ENCODE measurements around the gene KCNC2.

The KCNC2 gene

GRCh38 chr12:75209812-75210138 is at the start of gene KCNC2:
KCNC2 (minus strand) TSS chr12:75209839.
- TF ChIP-seq CTCF (IDR thresholded peaks at IDR 0.05; ENCODE audit: low read depth, low read length) = no peak
- no peak for DNase-seq (ENCODE audit: extremely low read depth, low read depth)

- no peak for TF ChIP-seq CTCF (IDR thresholded peaks at IDR 0.05; ENCODE audit: low read depth, low read length)
- no peak for DNase-seq (ENCODE audit: extremely low read depth, low read depth)
Measured at GRCh38 chr12:75259143-75259542, 49.5 kb upstream of the KCNC2 start.

- no peak for TF ChIP-seq CTCF (IDR thresholded peaks at IDR 0.05; ENCODE audit: low read depth, low read length)
- DNase-seq (ENCODE audit: extremely low read depth, low read depth) = no peak
Measured at GRCh38 chr12:75257510-75257909, 47.9 kb upstream of the KCNC2 start.

- no peak for DNase-seq (ENCODE audit: extremely low read depth, low read depth)
- no peak for TF ChIP-seq CTCF (IDR thresholded peaks at IDR 0.05; ENCODE audit: low read depth, low read length)
Measured at GRCh38 chr12:75245108-75245507, 35.5 kb upstream of the KCNC2 start.

- no peak for DNase-seq (ENCODE audit: extremely low read depth, low read depth)
- TF ChIP-seq CTCF (IDR thresholded peaks at IDR 0.05; ENCODE audit: low read depth, low read length) = no peak
Measured at GRCh38 chr12:75239987-75240386, 30.3 kb upstream of the KCNC2 start.

GRCh38 chr12:75236206-75236605 is 26.6 kb upstream of the KCNC2 start:
- TF ChIP-seq CTCF (IDR thresholded peaks at IDR 0.05; ENCODE audit: low read depth, low read length) = no peak

GRCh38 chr12:75227132-75227531 is 17.5 kb upstream of the KCNC2 start:
- no peak for DNase-seq (ENCODE audit: extremely low read depth, low read depth)
- no peak for TF ChIP-seq CTCF (IDR thresholded peaks at IDR 0.05; ENCODE audit: low read depth, low read length)

More at GRCh38 chr12:75236206-75236605, 26.6 kb upstream of the KCNC2 start:
- DNase-seq (ENCODE audit: extremely low read depth, low read depth) = no peak
